Central memory CD8-positive, alpha-beta T cell (primary cell): ENCODE data around the gene ULBP2.

Experiments used
- ATAC-seq: fragments of 150-1000 bp; cut with Tn5 transposase; replicated peaks from 2 replicates; pipeline ENCODE4 v1.10.0; 2022; ENCODE audit warnings: mild to moderate bottlenecking, moderate FRiP score, moderate number of reproducible peaks; ENCODE audit not compliant: poor library complexity, severe bottlenecking; ENCODE audit errors: extremely low read depth
- DNase-seq, 2 donors: peaks; one replicate each; pipeline ENCODE4 v3.0.0; 2021; ENCODE audit warnings: low spot score in 2 of 2
- H3K27ac Mint-ChIP-seq: one replicate; pipeline ENCODE4 v1.8.0; 2022; ENCODE audit warnings: low read depth, mild to moderate bottlenecking, moderate library complexity, mixed read lengths
- H3K27me3 Mint-ChIP-seq: one replicate; pipeline ENCODE4 v1.8.0; 2022; ENCODE audit warnings: mixed read lengths
- H3K36me3 Mint-ChIP-seq: one replicate; pipeline ENCODE4 v1.8.0; 2022; ENCODE audit warnings: mild to moderate bottlenecking, moderate library complexity, mixed read lengths; ENCODE audit not compliant: insufficient read depth
- H3K4me1 Mint-ChIP-seq: one replicate; pipeline ENCODE4 v1.8.0; 2022; ENCODE audit warnings: mixed read lengths
- H3K4me3 Mint-ChIP-seq: one replicate; pipeline ENCODE4 v1.8.0; 2022; ENCODE audit warnings: mild to moderate bottlenecking, moderate library complexity, mixed read lengths
- H3K9me3 Mint-ChIP-seq: one replicate; pipeline ENCODE4 v1.8.0; 2022; ENCODE audit warnings: mixed read lengths

The ULBP2 gene

GRCh38 chr6:149995235-149995750 is 53.5 kb downstream of the ULBP2 start:
- Mint-ChIP-seq H3K4me1 (peaks cover 18% of the 10 kb centered on the region), H3K27me3 (peaks cover 88% of the 10 kb centered on the region), H3K36me3 (peaks cover 5% of the 10 kb centered on the region), H3K9me3 (no peaks in the 10 kb centered on the region), H3K4me3 (no peak overlapping the region), H3K27ac (no peak overlapping the region)
- ATAC-seq: no peak
- no peak for DNase-seq

GRCh38 chr6:149995971-149996370 is 54.2 kb downstream of the ULBP2 start:
- H3K27ac Mint-ChIP-seq: no peak overlapping the region
- ATAC-seq (no peak), DNase-seq (no peak)
- peaks cover 4% of the 10 kb centered on the region for H3K36me3 Mint-ChIP-seq
- peaks cover 18% of the 10 kb centered on the region for H3K4me1 Mint-ChIP-seq
- H3K4me3 Mint-ChIP-seq: no peak overlapping the region
- no peaks in the 10 kb centered on the region for H3K9me3 Mint-ChIP-seq
- H3K27me3 Mint-ChIP-seq: peaks cover 81% of the 10 kb centered on the region
